ENCODE measurements around the gene MPG.

DNA sequence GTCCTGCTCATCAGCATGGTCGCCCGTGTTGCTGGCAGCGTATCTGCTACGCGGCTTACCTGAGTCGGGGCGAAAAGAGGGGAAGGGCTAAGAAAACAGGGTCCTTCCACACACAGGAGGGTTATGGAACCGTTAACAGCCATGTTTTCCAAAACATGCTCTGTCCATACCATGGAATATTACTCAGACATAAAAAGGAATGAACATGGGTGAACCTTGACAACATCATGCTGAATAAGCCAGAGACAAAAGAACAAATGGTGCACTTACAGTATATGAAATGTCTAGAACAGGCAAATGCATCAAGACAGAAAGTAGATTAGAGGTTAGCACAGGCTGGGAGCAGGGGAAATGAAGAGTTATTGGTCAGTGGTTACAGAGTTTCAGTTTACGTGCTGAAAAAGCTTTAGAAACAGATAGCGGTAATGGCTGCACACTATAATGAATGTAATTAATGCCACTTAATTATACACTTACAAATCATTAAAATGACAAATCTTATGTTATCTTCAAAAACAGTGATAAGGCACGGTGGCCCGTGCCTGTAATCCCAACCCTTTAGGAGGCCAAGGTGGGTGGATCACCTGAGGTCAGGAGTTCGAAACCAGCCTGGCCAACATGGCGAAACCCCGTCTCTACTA, 52.6 kb downstream of the MPG start:
- no peak for TF ChIP-seq CTCF (IDR thresholded peaks at IDR 0.05; ENCODE audit: insufficient read depth, low read length, poor library complexity, severe bottlenecking)
- TF ChIP-seq EZH2phosphoT487 (conservative IDR thresholded peaks at IDR 0.05; ENCODE audit: low read length), result no peak
